OCI-LY7 (cell line): Measurements from ENCODE around the gene MDC1. TPM values are rescaled to one million over a fixed set of nuclear protein-coding genes. Genes with fewer than 3 reads are reported as not detected.
"Not testable (repeated sequence)": the region's sequence is repeated elsewhere in the genome, so short reads cannot be mapped to it uniquely, and the experiment has no call there.

Experiments
- BruUV-seq: library from RNA; stranded (reverse); fragments of 400-500 nt; replicated peaks from 2 replicates; lab custom pipeline; 2021; lab: Mats Ljungman, UMichigan
- CTCF ChIA-PET: fragments of 300-600 bp; sonication (Branson Sonifier 250); formaldehyde crosslinking; loops from one replicate; lab custom pipeline; 2022; ENCODE audit warnings: antibody characterized with exemption; ENCODE audit not compliant: unreplicated experiment; lab: Charles Lee
- POLR2A ChIA-PET: fragments of 300-600 bp; sonication (Branson Sonifier 250); formaldehyde crosslinking; loops from one replicate; lab custom pipeline; 2022; ENCODE audit warnings: antibody characterized with exemption; lab: Charles Lee
- DNase-seq: peaks from one replicate; pipeline ENCODE4 v3.0.0-alpha.2; 2015; ENCODE audit warnings: low spot score
- H2AFZ ChIP-seq: fragments of 200-600 bp; sonication (generic), shearing (Covaris generic); 2 replicates; pipeline ENCODE4 v1.6.1; 2014; ENCODE audit warnings: mild to moderate bottlenecking, antibody characterized with exemption, low read length, moderate library complexity
- H3K27ac ChIP-seq: fragments of 200-600 bp; sonication (generic); 2 replicates; pipeline ENCODE4 v1.5.1; 2014; ENCODE audit warnings: mixed run types, low read depth, mild to moderate bottlenecking, moderate library complexity, low read length, inconsistent platforms; ENCODE audit not compliant: poor library complexity, severe bottlenecking
- H3K36me3 ChIP-seq: fragments of 200-600 bp; sonication (generic); 2 replicates; pipeline ENCODE4 v1.6.1; 2014; ENCODE audit warnings: mild to moderate bottlenecking, antibody characterized with exemption, low read length, moderate library complexity, mixed read lengths; ENCODE audit not compliant: insufficient read depth
- H3K4me1 ChIP-seq: fragments of 200-600 bp; sonication (generic); 2 replicates; pipeline ENCODE4 v1.5.1; 2014; ENCODE audit warnings: mild to moderate bottlenecking, low read length; ENCODE audit not compliant: insufficient read depth, poor library complexity, severe bottlenecking
- H3K4me2 ChIP-seq: fragments of 200-600 bp; sonication (generic); 2 replicates; pipeline ENCODE4 v1.6.1; 2014; ENCODE audit warnings: mild to moderate bottlenecking, low read length
- H3K4me3 ChIP-seq: fragments of 200-600 bp; sonication (generic); 2 replicates; pipeline ENCODE4 v1.5.1; 2014; ENCODE audit warnings: mild to moderate bottlenecking, low read depth, low read length; ENCODE audit not compliant: poor library complexity, severe bottlenecking
- H3K79me2 ChIP-seq: fragments of 200-600 bp; sonication (generic); 2 replicates; pipeline ENCODE4 v1.6.1; 2016; ENCODE audit warnings: low read depth, mild to moderate bottlenecking, low read length, moderate library complexity, mixed read lengths; ENCODE audit not compliant: insufficient read depth
- H3K9me2 ChIP-seq: fragments of 200-600 bp; sonication (generic); 2 replicates; pipeline ENCODE4 v1.6.1; 2016; ENCODE audit warnings: mild to moderate bottlenecking, low read length, mixed read lengths; ENCODE audit not compliant: insufficient read depth
- H3K9me3 ChIP-seq: fragments of 200-600 bp; sonication (generic); 2 replicates; pipeline ENCODE4 v1.6.1; 2014; ENCODE audit warnings: mild to moderate bottlenecking, mixed run types, low read length, mixed read lengths
- H4K20me1 ChIP-seq: fragments of 200-600 bp; sonication (generic); 2 replicates; pipeline ENCODE4 v1.6.1; 2014; ENCODE audit warnings: mild to moderate bottlenecking, antibody characterized with exemption, low read length, moderate library complexity, mixed read lengths; ENCODE audit not compliant: insufficient read depth
- CTCF ChIP-seq: fragments of 200-600 bp; sonication (generic); conservative IDR thresholded peaks from 2 replicates; pipeline ENCODE4 v1.5.1; 2014; ENCODE audit warnings: mild to moderate bottlenecking, antibody characterized with exemption, low read length, moderate library complexity, mixed read lengths
- EZH2phosphoT487 ChIP-seq: fragments of 200-600 bp; sonication (generic); IDR thresholded peaks from 2 replicates; pipeline ENCODE4 v1.6.1; 2018; ENCODE audit warnings: low read depth, borderline replicate concordance, mild to moderate bottlenecking, mixed run types, antibody characterized with exemption, low read length, moderate library complexity, mixed read lengths
- intact Hi-C: fragments of 100-400 bp; cut with micrococcal nuclease; formaldehyde crosslinking; loops from one replicate; pipeline ENCODE4 v1.10.0; 2022; ENCODE audit not compliant: unreplicated experiment
- total RNA-seq, 2 experiments: library from RNA; depleted of rRNA in 1 of 2; stranded (reverse); fragments of >200 nt in 1 of 2; shearing (Covaris generic) in 1 of 2; gene quantifications; 2 replicates each; pipeline ENCODE4 v1.2.3, GENCODE V29; 2014 to 2022

MDC1 gene
- total RNA-seq, 2 experiments from 2014 or later = 41.6 to 107 TPM

GRCh38 chr6:30757261-30757904, 40.3 kb upstream of the MDC1 start:
- Histone ChIP-seq H2AFZ (no peak overlapping the region), H3K4me1 (peaks cover 8% of the 10 kb centered on the region)
- DNase-seq = no peak

GRCh38 chr6:30756405-30757003, 39.4 kb upstream of the MDC1 start:
- CTCF ChIA-PET = not testable (repeated sequence)

More at GRCh38 chr6:30757261-30757904, 40.3 kb upstream of the MDC1 start:
- intact Hi-C loops = loop anchor here (5.0 kb wide), 1 partner anchor 360 kb away; no protein-coding TSS in a partner anchor
- no peak overlapping the region for H3K4me2 ChIP-seq
- BruUV-seq = no TSS peak
- CTCF ChIA-PET = no interaction called here
- TF ChIP-seq EZH2phosphoT487 = no peak
- TF ChIP-seq CTCF = no peak
- no peaks in the 10 kb centered on the region for H3K79me2 ChIP-seq
- POLR2A ChIA-PET = interaction anchor here (0.9 to 1.1 kb wide), 2 partner anchors 12 to 15 kb away, joined by 3 to 5 read pairs; partner anchors contain the start of gene FLOT1
- H3K9me3 ChIP-seq = no peaks in the 10 kb centered on the region
- H3K9me2 ChIP-seq = no peaks in the 10 kb centered on the region
- H3K4me3 ChIP-seq = no peak overlapping the region
- H3K27ac ChIP-seq = no peak overlapping the region
- H3K36me3 ChIP-seq = no peaks in the 10 kb centered on the region
- no peaks in the 10 kb centered on the region for H4K20me1 ChIP-seq

GRCh38 chr6:30754631-30755030, 37.5 kb upstream of the MDC1 start:
- no peak overlapping the region for H2AFZ ChIP-seq
- H3K4me1 ChIP-seq = peaks cover 8% of the 10 kb centered on the region
- ChIA-PET CTCF (no interaction called here), POLR2A (interaction anchor here (0.6 to 0.7 kb wide), 3 partner anchors 12 to 42 kb away, joined by 3 to 4 read pairs (median 3); no protein-coding TSS in a partner anchor)
- H3K27ac ChIP-seq = no peak overlapping the region
- no peaks in the 10 kb centered on the region for H3K36me3 ChIP-seq
- no peaks in the 10 kb centered on the region for H3K9me2 ChIP-seq
- H4K20me1 ChIP-seq = no peaks in the 10 kb centered on the region
- no TSS peak for BruUV-seq
- H3K4me3 ChIP-seq = no peak overlapping the region
- TF ChIP-seq EZH2phosphoT487 = no peak
- TF ChIP-seq CTCF = no peak
- no peak for DNase-seq
- no peaks in the 10 kb centered on the region for H3K79me2 ChIP-seq
- no peaks in the 10 kb centered on the region for H3K9me3 ChIP-seq
- intact Hi-C loops = loop anchor here (5.0 kb wide), 1 partner anchor 357 kb away; no protein-coding TSS in a partner anchor
- H3K4me2 ChIP-seq = no peak overlapping the region

More at GRCh38 chr6:30756405-30757003, 39.4 kb upstream of the MDC1 start:
- H3K4me1 ChIP-seq, H3K79me2 ChIP-seq, DNase-seq, H4K20me1 ChIP-seq, H3K4me3 ChIP-seq, H3K9me2 ChIP-seq, BruUV-seq, H3K9me3 ChIP-seq, H3K36me3 ChIP-seq, H3K27ac ChIP-seq, H2AFZ ChIP-seq, H3K4me2 ChIP-seq: not testable (repeated sequence)
- intact Hi-C loops = loop anchor here (5.0 kb wide), 1 partner anchor 359 kb away; no protein-coding TSS in a partner anchor
- POLR2A ChIA-PET = interaction anchor here (0.6 to 1.1 kb wide), 3 partner anchors 13 to 16 kb away, joined by 3 to 5 read pairs (median 5); partner anchors contain the start of gene FLOT1
